Tibial nerve (tissue), 4 donors: ENCODE data around the gene THUMPD2. TPM values are rescaled to one million over a fixed set of nuclear protein-coding genes. Genes with fewer than 3 reads are reported as not detected.
A peak's percentile ranks its signal among the peaks of the same experiment; 100 is the strongest.

Experiments
- DNase-seq, 2 donors: peaks; one replicate each; pipeline ENCODE4 v3.0.0-alpha.2; 2019; ENCODE audit warnings: low spot score in 2 of 2
- H3K27ac ChIP-seq, 4 donors: fragments of 200-600 bp; sonication (generic) in 3 of 4; one replicate each; pipeline ENCODE4 v1.5.1; 2017 to 2019; ENCODE audit warnings: mild to moderate bottlenecking in 1 of 4
- H3K27me3 ChIP-seq, 2 donors: fragments of 200-600 bp; sonication (generic) in 1 of 2; one replicate each; pipeline versions ENCODE4 v1.5.1 to v1.6.0; 2017 to 2019
- H3K36me3 ChIP-seq, 3 donors: fragments of 200-600 bp; sonication (generic); one replicate each; pipeline ENCODE4 v1.5.1; 2018 to 2019
- H3K4me1 ChIP-seq, 4 donors: fragments of 200-600 bp; sonication (generic) in 3 of 4; one replicate each; pipeline ENCODE4 v1.5.1; 2017 to 2019
- H3K4me3 ChIP-seq, 4 donors: fragments of 200-600 bp; sonication (generic) in 3 of 4; one replicate each; pipeline ENCODE4 v1.5.1; 2017 to 2019; ENCODE audit warnings: mild to moderate bottlenecking in 1 of 4, moderate library complexity in 1 of 4
- H3K9me3 ChIP-seq, 4 donors: fragments of 200-600 bp; sonication (generic) in 3 of 4; one replicate each; pipeline ENCODE4 v1.5.1; 2017 to 2019
- CTCF ChIP-seq, 5 experiments: fragments of 200-600 bp in 3 of 5; fragments of 450-650 bp in 2 of 5; sonication (generic) in 3 of 5; IDR thresholded peaks; one replicate each; pipeline ENCODE4 v1.5.1; 2016 to 2019; ENCODE audit warnings: antibody characterized with exemption in 5 of 5, mild to moderate bottlenecking in 3 of 5, moderate library complexity in 2 of 5
- EP300 ChIP-seq, 2 donors: sonication (generic); formaldehyde crosslinking; IDR thresholded peaks; one replicate each; pipeline ENCODE4 v1.6.1; 2017; ENCODE audit warnings: antibody characterized with exemption in 2 of 2, mild to moderate bottlenecking in 1 of 2
- POLR2A ChIP-seq, 2 donors: fragments of 450-650 bp; IDR thresholded peaks; one replicate each; pipeline ENCODE4 v1.6.1; 2017; ENCODE audit warnings: antibody characterized with exemption in 2 of 2, mild to moderate bottlenecking in 2 of 2, moderate library complexity in 2 of 2
- WGBS, 2 donors: methylation state at CpG; one replicate each; pipeline ENCODE4 v1.1.5; 2018; 5-methylcytosine and 5-hydroxymethylcytosine counted together
- total RNA-seq, 4 donors: library from RNA; depleted of rRNA; stranded (reverse); fragments of >200 nt; gene quantifications; one replicate each; pipeline ENCODE4 v1.1.0, GENCODE V29; 2016

Gene THUMPD2
- total RNA-seq, 4 donors from 2014 or later: 12.0 to 23.7 (median 16.1) TPM

DNA sequence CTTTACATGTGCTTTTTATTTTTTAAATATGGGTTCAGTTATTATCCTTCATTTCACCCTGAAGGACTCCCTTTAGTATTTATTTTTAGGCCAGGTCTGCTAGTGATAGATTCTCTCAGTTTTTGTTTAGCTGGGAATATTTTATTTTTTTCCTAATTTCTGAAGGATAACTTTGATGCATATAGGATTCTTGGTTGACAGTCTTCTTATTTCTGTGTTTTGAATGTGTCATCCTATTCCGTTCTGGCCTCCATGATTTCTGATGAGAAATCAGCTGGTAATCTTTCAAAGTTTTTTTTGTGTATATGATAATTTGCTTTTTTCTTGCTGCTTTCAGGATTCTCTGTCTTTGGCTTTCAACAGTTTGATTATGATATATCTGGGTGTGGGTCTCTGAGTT lies 77.9 kb downstream of the THUMPD2 start:
- TF ChIP-seq CTCF (IDR thresholded peaks at IDR 0.05) (no peak), EP300 (IDR thresholded peaks at IDR 0.05) (no peak), POLR2A (IDR thresholded peaks at IDR 0.05) (no peak)
- H3K9me3 ChIP-seq: peaks cover 0 to 37% (median 9%) of the 10 kb centered on the region in 4 donors
- peaks cover 0 to 11% (median 0%) of the 10 kb centered on the region in 4 donors for H3K4me1 ChIP-seq
- DNase-seq: no peak
- no peak overlapping the region for H3K4me3 ChIP-seq
- H3K27me3 ChIP-seq: no peaks in the 10 kb centered on the region
- 95 to 97% methylated on average over 1 of the region's 1 CpG for WGBS, 2 donors
- no peak overlapping the region for H3K27ac ChIP-seq
- H3K36me3 ChIP-seq: no peaks in the 10 kb centered on the region

DNA sequence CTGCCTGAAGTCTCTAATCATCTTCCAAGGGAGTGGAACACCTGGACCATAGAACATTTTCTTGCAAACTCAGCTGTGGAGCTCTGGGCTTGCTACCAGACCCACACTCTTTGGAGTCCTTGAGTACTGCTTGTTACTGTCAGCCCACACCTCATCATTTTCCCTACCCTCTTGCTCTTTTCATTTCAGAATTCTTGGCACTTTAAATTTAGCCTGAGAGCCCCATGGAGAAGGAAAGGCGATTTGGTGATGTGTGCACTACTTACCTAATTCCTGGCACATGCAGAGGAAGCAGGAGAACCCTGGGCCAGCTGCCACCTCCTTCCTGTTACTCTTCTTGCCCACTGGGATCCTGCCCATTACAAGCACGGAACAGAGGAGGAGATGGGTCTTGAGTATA lies 81.6 kb downstream of the THUMPD2 start:
- H3K36me3 ChIP-seq: no peaks in the 10 kb centered on the region
- peaks cover 0 to 14% (median 0%) of the 10 kb centered on the region in 4 donors for H3K4me1 ChIP-seq
- TF ChIP-seq POLR2A (IDR thresholded peaks at IDR 0.05): no peak
- no peak for TF ChIP-seq EP300 (IDR thresholded peaks at IDR 0.05)
- no peak for TF ChIP-seq CTCF (IDR thresholded peaks at IDR 0.05)
- H3K9me3 ChIP-seq: peaks cover 0 to 32% (median 9%) of the 10 kb centered on the region in 4 donors
- DNase-seq: no peak
- 50 to 58% methylated on average over 2 of the region's 2 CpGs for WGBS, 2 donors
- H3K27ac ChIP-seq: peak overlapping the region in 1 of 4 donors; percentile 45
- H3K4me3 ChIP-seq: no peak overlapping the region
- H3K27me3 ChIP-seq: no peaks in the 10 kb centered on the region

GRCh38 chr2:39696838-39697237 lies 82.2 kb downstream of the THUMPD2 start:
- DNase-seq: no peak
- Histone ChIP-seq H3K4me1 (peaks cover 0 to 14% (median 0%) of the 10 kb centered on the region in 4 donors), H3K9me3 (peaks cover 0 to 27% (median 9%) of the 10 kb centered on the region in 4 donors), H3K36me3 (no peaks in the 10 kb centered on the region), H3K27me3 (no peaks in the 10 kb centered on the region), H3K27ac (peak overlapping the region in 1 of 4 donors; percentile 45), H3K4me3 (no peak overlapping the region)
- no peak for TF ChIP-seq EP300 (IDR thresholded peaks at IDR 0.05)
- no peak for TF ChIP-seq POLR2A (IDR thresholded peaks at IDR 0.05)
- peak in 4 of 5 experiments; percentile 22 to 62 (median 42) for TF ChIP-seq CTCF (IDR thresholded peaks at IDR 0.05)
- WGBS, 2 donors: 25 to 27% methylated on average over 1 of the region's 1 CpG

DNA sequence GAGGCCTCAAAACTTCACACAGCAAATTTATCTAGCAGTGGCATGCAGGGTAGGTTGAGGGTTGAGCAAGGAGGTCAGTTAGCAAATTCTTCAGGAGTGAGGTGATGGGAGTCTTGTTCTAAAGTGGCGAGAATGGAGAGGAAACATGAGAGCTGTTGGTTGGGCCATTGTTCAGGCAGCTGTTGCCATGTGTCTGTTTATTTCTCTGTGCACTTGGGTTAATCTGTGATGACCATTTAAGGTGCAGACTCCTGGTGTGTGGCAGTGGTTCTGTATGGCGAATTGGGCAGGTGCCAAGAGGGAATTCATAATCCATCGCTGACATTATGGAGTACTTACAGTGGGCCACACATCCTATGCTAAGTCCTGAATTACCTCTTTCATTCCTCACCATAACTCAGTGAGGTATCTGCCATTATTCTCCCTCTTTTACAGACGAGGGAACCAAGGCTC lies 82.9 kb downstream of the THUMPD2 start:
- H3K9me3 ChIP-seq: peaks cover 0 to 27% (median 5%) of the 10 kb centered on the region in 4 donors
- peak overlapping the region in 2 of 4 donors; percentile 21 to 62 for H3K27ac ChIP-seq
- 67 to 71% methylated on average over 4 of the region's 4 CpGs for WGBS, 2 donors
- no peak overlapping the region for H3K4me3 ChIP-seq
- DNase-seq: no peak
- H3K36me3 ChIP-seq: no peaks in the 10 kb centered on the region
- TF ChIP-seq EP300 (IDR thresholded peaks at IDR 0.05) (no peak), POLR2A (IDR thresholded peaks at IDR 0.05) (no peak), CTCF (IDR thresholded peaks at IDR 0.05) (no peak)
- H3K27me3 ChIP-seq: no peaks in the 10 kb centered on the region
- H3K4me1 ChIP-seq: peaks cover 0 to 14% (median 0%) of the 10 kb centered on the region in 4 donors

DNA sequence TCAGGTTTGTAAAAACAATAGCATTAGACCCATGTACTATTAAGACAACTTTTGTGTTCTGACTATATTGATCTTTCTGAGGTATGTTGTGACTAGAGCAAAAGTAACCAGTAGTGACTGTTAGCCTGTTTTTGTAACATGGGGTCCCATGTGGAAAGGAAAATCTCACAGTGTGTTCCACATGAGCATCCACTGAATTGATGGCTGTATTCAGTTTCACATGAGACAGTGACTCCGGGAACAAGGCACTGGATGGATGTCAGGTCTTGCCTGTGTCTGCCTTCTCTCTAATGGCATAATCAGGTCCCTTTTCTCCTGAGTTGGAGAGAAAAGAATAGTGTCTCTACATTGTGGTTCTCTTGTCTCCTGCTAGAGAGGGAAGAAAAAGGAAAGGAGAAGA lies 85.8 kb downstream of the THUMPD2 start:
- H3K4me1 ChIP-seq: peaks cover 0 to 14% (median 0%) of the 10 kb centered on the region in 4 donors
- H3K36me3 ChIP-seq: no peaks in the 10 kb centered on the region
- WGBS, 2 donors: 81% methylated on average over 1 of the region's 1 CpG
- H3K27ac ChIP-seq: no peak overlapping the region
- DNase-seq: no peak
- no peaks in the 10 kb centered on the region for H3K27me3 ChIP-seq
- H3K9me3 ChIP-seq: peaks cover 0 to 21% (median 2%) of the 10 kb centered on the region in 4 donors
- H3K4me3 ChIP-seq: no peak overlapping the region
- TF ChIP-seq CTCF (IDR thresholded peaks at IDR 0.05) (no peak), POLR2A (IDR thresholded peaks at IDR 0.05) (no peak), EP300 (IDR thresholded peaks at IDR 0.05) (no peak)
